IMR-90 (cell line): ENCODE data around the gene BAZ2A. TPM values are rescaled to one million over a fixed set of nuclear protein-coding genes. Genes with fewer than 3 reads are reported as not detected.

Source experiments
- ATAC-seq: fragments of 200-7000 bp; cut with Tn5 transposase; 2 replicates; pipeline ENCODE4 v1.9.1; 2020; ENCODE audit warnings: low read depth, mild to moderate bottlenecking, moderate library complexity
- BruUV-seq: library from RNA; stranded (reverse); fragments of 400-500 nt; replicated peaks from 2 replicates; lab custom pipeline; 2021; lab: Mats Ljungman, UMichigan
- CTCF ChIA-PET: fragments of 300-600 bp; formaldehyde crosslinking; extraction: SDS; loops from one replicate; lab custom pipeline; 2021; ENCODE audit warnings: antibody characterized with exemption; lab: Yijun Ruan, JAX
- POLR2A ChIA-PET: fragments of 300-600 bp; sonication (Branson Sonifier 250); formaldehyde crosslinking; loops from one replicate; lab custom pipeline; 2022; ENCODE audit warnings: antibody characterized with exemption; ENCODE audit not compliant: unreplicated experiment; lab: Charles Lee
- DNase-seq: peaks from one replicate; pipeline ENCODE4 v3.0.0; 2013
- H2AFZ ChIP-seq: replicated peaks from 2 replicates; pipeline ENCODE3; 2013; ENCODE audit warnings: low read length, mild to moderate bottlenecking; ENCODE audit not compliant: poor library complexity
- H2AK5ac ChIP-seq: 2 replicates; pipeline ENCODE4 v1.6.1; 2013; ENCODE audit warnings: low read depth, low read length, inconsistent platforms
- H2AK9ac ChIP-seq: replicated peaks from 2 replicates; pipeline ENCODE3; 2013; ENCODE audit warnings: mild to moderate bottlenecking, low read depth, low read length, moderate library complexity; ENCODE audit not compliant: poor library complexity
- H2BK120ac ChIP-seq: 2 replicates; pipeline ENCODE4 v1.6.1; 2013; ENCODE audit warnings: low read depth, low read length, inconsistent platforms
- H2BK15ac ChIP-seq: 3 replicates; pipeline ENCODE4 v1.6.1; 2013; ENCODE audit warnings: low read depth, low read length, inconsistent platforms
- H2BK20ac ChIP-seq: 2 replicates; pipeline ENCODE4 v1.6.1; 2013; ENCODE audit warnings: low read depth, mild to moderate bottlenecking, inconsistent platforms, low read length, moderate library complexity
- H2BK5ac ChIP-seq: 2 replicates; pipeline ENCODE4 v1.6.1; 2013; ENCODE audit warnings: mild to moderate bottlenecking, low read depth, low read length, inconsistent platforms; ENCODE audit not compliant: poor library complexity, severe bottlenecking
- H3K14ac ChIP-seq: replicated peaks from 2 replicates; pipeline ENCODE4 v1.6.1; 2013; ENCODE audit warnings: low read depth, low read length, inconsistent platforms
- H3K18ac ChIP-seq: 2 replicates; pipeline ENCODE4 v1.6.1; 2013; ENCODE audit warnings: low read depth, low read length, control low read depth
- H3K23ac ChIP-seq: 2 replicates; pipeline ENCODE4 v1.6.1; 2013; ENCODE audit warnings: low read depth, low read length, inconsistent platforms
- H3K27ac ChIP-seq: 2 replicates; pipeline ENCODE4 v1.5.1; 2013; ENCODE audit warnings: mild to moderate bottlenecking, control low read depth, low read length; ENCODE audit not compliant: insufficient read depth
- H3K27me3 ChIP-seq: 2 replicates; pipeline ENCODE4 v1.6.1; 2013; ENCODE audit warnings: low read length; ENCODE audit not compliant: control insufficient read depth, insufficient read depth
- H3K36me3 ChIP-seq: 2 replicates; pipeline ENCODE4 v1.6.1; 2013; ENCODE audit warnings: low read length, mixed read lengths; ENCODE audit not compliant: control insufficient read depth, insufficient read depth
- H3K4ac ChIP-seq: 2 replicates; pipeline ENCODE4 v1.6.1; 2013; ENCODE audit warnings: low read depth, low read length, inconsistent platforms
- H3K4me1 ChIP-seq: 2 replicates; pipeline ENCODE4 v1.6.1; 2013; ENCODE audit warnings: low read length, mixed read lengths; ENCODE audit not compliant: control insufficient read depth, insufficient read depth
- H3K4me2 ChIP-seq: 2 replicates; pipeline ENCODE4 v1.6.1; 2013; ENCODE audit warnings: low read depth, mild to moderate bottlenecking, control low read depth, low read length, moderate library complexity
- H3K4me3 ChIP-seq: 2 replicates; pipeline ENCODE4 v1.5.1; 2013; ENCODE audit warnings: low read depth, mild to moderate bottlenecking, control low read depth, low read length, moderate library complexity; ENCODE audit not compliant: insufficient read depth
- H3K56ac ChIP-seq: 2 replicates; pipeline ENCODE4 v1.6.1; 2013; ENCODE audit warnings: low read length, inconsistent platforms; ENCODE audit not compliant: insufficient read depth; ENCODE audit errors: extremely low read depth
- H3K79me1 ChIP-seq, 2 experiments: 2 replicates each; pipeline ENCODE4 v1.6.1; 2013; ENCODE audit warnings: low read length in 2 of 2, inconsistent platforms in 1 of 2, low read depth in 1 of 2
- H3K9ac ChIP-seq: 2 replicates; pipeline ENCODE4 v1.6.1; 2013; ENCODE audit warnings: low read depth, low read length, control low read depth
- H3K9me1 ChIP-seq: 2 replicates; pipeline ENCODE4 v1.6.1; 2013; ENCODE audit warnings: low read length, inconsistent platforms; ENCODE audit not compliant: insufficient read depth
- H3K9me3 ChIP-seq: 2 replicates; pipeline ENCODE4 v1.6.1; 2013; ENCODE audit warnings: low read length; ENCODE audit not compliant: control insufficient read depth, insufficient read depth
- H4K20me1 ChIP-seq: 2 replicates; pipeline ENCODE4 v1.6.1; 2013; ENCODE audit warnings: low read length, inconsistent platforms; ENCODE audit not compliant: insufficient read depth
- H4K5ac ChIP-seq: 2 replicates; pipeline ENCODE4 v1.6.1; 2013; ENCODE audit warnings: mild to moderate bottlenecking, low read depth, low read length, control low read depth
- H4K8ac ChIP-seq, 2 experiments: 2 replicates each; pipeline ENCODE4 v1.6.1; 2013; ENCODE audit warnings: low read depth in 2 of 2, low read length in 2 of 2, control low read depth in 1 of 2, inconsistent platforms in 1 of 2
- H4K91ac ChIP-seq: 2 replicates; pipeline ENCODE4 v1.6.1; 2013; ENCODE audit warnings: low read depth, low read length, inconsistent platforms; ENCODE audit not compliant: insufficient read depth
- CEBPB ChIP-seq: IDR thresholded peaks from 2 replicates; pipeline ENCODE4 v1.6.1; 2012; ENCODE audit warnings: low read depth, low read length, improper control_type of control experiment
- POLR2A ChIP-seq: IDR thresholded peaks from 2 replicates; pipeline ENCODE4 v1.6.1; 2012; ENCODE audit warnings: mild to moderate bottlenecking, low read depth, low read length
- SMC3 ChIP-seq: fragments of 150-350 bp; IDR thresholded peaks from 2 replicates; pipeline ENCODE4 v1.6.1; 2016; ENCODE audit warnings: low read depth, mild to moderate bottlenecking, antibody characterized with exemption, low read length, moderate library complexity
- WGBS, 2 experiments: methylation state at CpG; one replicate each; pipeline versions ENCODE4 v1.1.5 to v1.1.7; 2013; ENCODE audit warnings: missing lambda C conversion rate in 2 of 2; ENCODE audit not compliant: insufficient read length in 1 of 2; ENCODE audit errors: extremely low coverage in 2 of 2; 5-methylcytosine and 5-hydroxymethylcytosine counted together
- dilution Hi-C: fragments of 300-500 bp; cut with HindIII; formaldehyde crosslinking; loops from one replicate; pipeline ENCODE4 v1.14.3; 2018; ENCODE audit warnings: low sequenced_read_pairs; ENCODE audit not compliant: unreplicated experiment
- in situ Hi-C: fragments of 300-500 bp; cut with MboI; formaldehyde crosslinking; loops from 3 replicates; pipeline ENCODE4 v1.14.3; 2019; ENCODE audit warnings: low sequenced_read_pairs, inconsistent platforms, mixed read lengths
- intact Hi-C: fragments of 100-400 bp; cut with micrococcal nuclease; formaldehyde crosslinking; loops from 2 replicates; pipeline ENCODE4 v1.10.0; 2022
- polyA plus RNA-seq, 3 experiments: library from polyadenylated mRNA; depleted of rRNA; stranded (reverse); fragments of >200 nt; gene quantifications; 2 replicates each; pipeline ENCODE4 v1.2.3, GENCODE V29; 2012; ENCODE audit warnings: low replicate concordance in 1 of 3
- total RNA-seq: library from RNA; depleted of rRNA; stranded (reverse); fragments of >200 nt; gene quantifications from 2 replicates; pipeline ENCODE4 v1.2.3, GENCODE V29; 2012

Gene BAZ2A
- total and polyA plus RNA-seq, 2 of the 4 experiments (the other 2 are of a cell fraction): 15.4 to 42.8 TPM

GRCh38 chr12:56668197-56668457 is 38.0 kb upstream of the BAZ2A start:
- Histone ChIP-seq H3K23ac (no peak overlapping the region), H3K4me3 (no peak overlapping the region), H2AK5ac (no peak overlapping the region), H2AK9ac (no peak overlapping the region), H3K4me2 (no peak overlapping the region), H3K9me1 (peaks cover 3% of the 10 kb centered on the region; the same call in 1 of the 2 replicates), H2BK15ac (no peak overlapping the region), H3K4ac (no peak overlapping the region), H3K36me3 (peaks cover 39% of the 10 kb centered on the region), H2AFZ (no peak overlapping the region), H3K14ac (no peak overlapping the region), H4K91ac (no peak overlapping the region), H3K27ac (no peak overlapping the region), H3K27me3 (no peaks in the 10 kb centered on the region), H4K5ac (no peak overlapping the region), H3K18ac (no peak overlapping the region), H4K8ac (no peak overlapping the region), H2BK120ac (no peak overlapping the region), H3K9me3 (no peaks in the 10 kb centered on the region), H4K20me1 (peaks cover 24% of the 10 kb centered on the region), H3K9ac (no peak overlapping the region), H2BK20ac (no peak overlapping the region), H3K4me1 (peaks cover 3% of the 10 kb centered on the region; the same call in 1 of the 2 replicates), H2BK5ac (no peak overlapping the region), H3K56ac (no peak overlapping the region), H3K79me1 (peaks cover 26 to 45% of the 10 kb centered on the region in 2 experiments)
- ATAC-seq (no peak), DNase-seq (no peak)
- in situ Hi-C loops (no loop called here), dilution Hi-C loops (no loop called here), intact Hi-C loops (no loop called here)
- TF ChIP-seq POLR2A (no peak), CEBPB (no peak), SMC3 (no peak)
- no CpG with 5 or more reads among the region's 2 CpGs for WGBS, 2 experiments
- CTCF ChIA-PET: no interaction called here
- BruUV-seq: no TSS peak
- POLR2A ChIA-PET: no interaction called here
